ENCODE measurements around the gene MTFR1L. TPM values are rescaled to one million over a fixed set of nuclear protein-coding genes. Genes with fewer than 3 reads are reported as not detected.
A peak's percentile ranks its signal among the peaks of the same experiment; 100 is the strongest.

Gene MTFR1L
- 100 to 1,000 TPM; 106 to 150 (median 121) TPM for total RNA-seq
- polyA plus RNA-seq: 10 to 100 TPM; 26.1 to 38.4 (median 36.1) TPM

GRCh38 chr1:25819491-25820246 lies at the start of gene MTFR1L:
TSS of gene MTFR1L (plus strand) at chr1:25819954. CDS start at chr1:25823105, 3,151 bp downstream.
- Histone ChIP-seq H3K36me3 (peaks cover 0 to 31% (median 6%) of the 10 kb centered on the region in 4 donors), H3K9me3 (no peaks in the 10 kb centered on the region), H3K4me3 (peak within 1 kb of the TSS; percentile 78 to 97 (median 92)), H3K27ac (peak within 1 kb of the TSS; percentile 90 to 96 (median 91)), H3K4me1 (peaks cover 2 to 35% (median 29%) of the 10 kb centered on the region in 4 donors), H3K27me3 (no peaks in the 10 kb centered on the region)
- no peak for TF ChIP-seq CTCF (IDR thresholded peaks at IDR 0.05)
- TF ChIP-seq POLR2A (IDR thresholded peaks at IDR 0.05): peak; percentile 81 to 95
- TF ChIP-seq EP300 (IDR thresholded peaks at IDR 0.05): peak in 1 of 4 donors; percentile 18
- peak; percentile 90 to 98 (median 96) for TF ChIP-seq POLR2AphosphoS5 (IDR thresholded peaks at IDR 0.05)
- WGBS, 2 donors: 1% methylated on average over 64 of the region's 64 CpGs
- intact Hi-C loops (cut with DNase I): loop anchor here (1.0 to 10.0 kb wide), 3 partner anchors 57 to 575 kb away; partner anchors contain the start of genes PAFAH2 and RSRP1
- DNase-seq: peak; percentile 92

DNA sequence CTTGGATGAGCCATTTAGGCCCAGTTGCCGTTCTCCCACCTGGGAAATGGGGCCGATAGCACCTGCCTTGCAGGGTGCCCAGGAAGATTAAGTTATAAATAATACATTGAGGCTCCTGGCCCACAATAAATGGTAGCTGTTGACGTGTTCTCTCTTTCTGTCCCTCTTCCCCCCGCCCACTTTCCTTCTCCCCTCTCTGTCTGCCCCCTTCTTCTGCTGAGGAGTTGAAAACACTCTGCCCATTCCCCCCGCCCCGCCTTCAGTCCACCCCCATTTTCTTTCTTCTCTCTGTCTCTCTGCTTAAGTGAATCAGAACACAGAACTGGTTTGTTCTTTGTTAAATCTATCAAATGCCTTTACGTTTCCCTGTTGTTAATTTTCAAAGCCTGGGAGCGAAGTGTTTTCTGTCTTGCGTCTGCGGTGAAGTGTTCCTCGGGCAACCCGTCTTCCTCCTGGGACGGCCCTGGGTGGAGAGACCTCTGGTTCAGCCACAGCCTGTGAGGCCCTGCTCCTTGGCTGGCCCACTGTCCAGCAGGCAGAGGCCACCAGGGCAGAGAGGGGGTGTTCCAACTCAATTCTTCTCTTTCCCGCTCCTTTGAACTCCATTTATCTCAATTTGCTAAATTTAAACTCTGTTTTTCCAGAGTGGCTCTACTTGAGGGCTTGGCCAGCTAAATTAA lies 49.1 kb upstream of the MTFR1L start:
- Histone ChIP-seq H3K9me3 (no peaks in the 10 kb centered on the region), H3K27me3 (no peaks in the 10 kb centered on the region), H3K4me3 (no peak overlapping the region), H3K4me1 (peaks cover 0 to 48% (median 19%) of the 10 kb centered on the region in 4 donors), H3K36me3 (peaks cover 0 to 7% (median 2%) of the 10 kb centered on the region in 4 donors), H3K27ac (peak overlapping the region in 3 of 4 donors; percentile 17 to 69 (median 47))
- intact Hi-C loops (cut with DNase I): no loop called here
- TF ChIP-seq POLR2A (IDR thresholded peaks at IDR 0.05) (no peak), CTCF (IDR thresholded peaks at IDR 0.05) (no peak), POLR2AphosphoS5 (IDR thresholded peaks at IDR 0.05) (no peak), EP300 (IDR thresholded peaks at IDR 0.05) (no peak)
- 70 to 87% methylated on average over 14 of the region's 14 CpGs for WGBS, 2 donors
- no peak for DNase-seq

DNA sequence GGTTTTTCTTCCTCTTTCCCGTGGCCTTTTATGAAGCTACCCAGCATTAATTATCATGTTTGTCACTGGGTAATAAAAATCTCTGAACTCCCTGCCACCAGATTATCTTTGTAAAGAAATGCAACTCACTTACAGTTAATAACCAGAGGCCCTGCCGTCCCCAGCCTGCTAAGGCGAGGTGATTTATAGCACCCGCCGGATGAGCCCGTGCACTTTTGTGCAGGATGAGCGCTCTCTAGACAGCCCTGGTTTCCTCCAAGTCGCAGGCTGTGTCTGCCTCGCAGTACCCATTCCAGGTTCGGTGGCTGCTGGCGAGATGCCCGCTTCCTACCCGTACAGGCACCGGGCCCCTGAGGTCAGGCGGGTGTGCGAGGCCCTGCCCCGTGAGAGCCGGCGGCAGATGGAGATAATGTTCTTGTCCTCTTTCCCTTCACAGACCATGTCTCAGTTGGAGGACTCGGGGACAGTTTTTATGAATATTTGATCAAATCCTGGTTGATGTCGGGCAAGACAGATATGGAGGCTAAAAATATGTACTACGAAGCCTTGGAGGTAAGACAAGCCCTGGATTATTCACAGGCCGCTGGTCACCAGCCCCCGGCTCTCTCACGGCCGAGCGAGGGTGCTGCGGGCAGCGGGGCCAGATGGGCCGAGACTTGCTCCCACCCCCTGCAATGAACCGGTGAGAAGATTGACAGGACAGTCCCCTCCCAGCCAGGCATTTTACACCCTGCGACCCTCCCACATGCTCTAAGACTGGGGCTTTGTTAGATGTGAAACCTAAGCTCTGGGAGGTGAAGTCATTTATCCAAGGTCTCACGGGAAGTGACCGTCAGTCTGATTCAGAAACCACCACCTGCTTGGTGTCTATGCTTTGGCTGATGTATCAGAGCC lies 48.3 kb upstream of the MTFR1L start:
- H3K4me3 ChIP-seq: no peak overlapping the region
- peak overlapping the region; percentile 17 to 69 (median 40) for H3K27ac ChIP-seq
- H3K36me3 ChIP-seq: peaks cover 0 to 7% (median 2%) of the 10 kb centered on the region in 4 donors
- TF ChIP-seq CTCF (IDR thresholded peaks at IDR 0.05) (no peak), POLR2AphosphoS5 (IDR thresholded peaks at IDR 0.05) (no peak), POLR2A (IDR thresholded peaks at IDR 0.05) (no peak), EP300 (IDR thresholded peaks at IDR 0.05) (no peak)
- no peak for DNase-seq
- WGBS, 2 donors: 37 to 40% methylated on average over 34 of the region's 34 CpGs
- no peaks in the 10 kb centered on the region for H3K27me3 ChIP-seq
- H3K9me3 ChIP-seq: no peaks in the 10 kb centered on the region
- peaks cover 0 to 48% (median 19%) of the 10 kb centered on the region in 4 donors for H3K4me1 ChIP-seq
- intact Hi-C loops (cut with DNase I): no loop called here

- peaks cover 0 to 7% (median 0%) of the 10 kb centered on the region in 4 donors for H3K36me3 ChIP-seq
- H3K27ac ChIP-seq: no peak overlapping the region
- DNase-seq: no peak
- WGBS, 2 donors: 94 to 97% methylated on average over 5 of the region's 5 CpGs
- H3K4me3 ChIP-seq: no peak overlapping the region
- no peaks in the 10 kb centered on the region for H3K9me3 ChIP-seq
- intact Hi-C loops (cut with DNase I): no loop called here
- H3K27me3 ChIP-seq: no peaks in the 10 kb centered on the region
- peaks cover 0 to 48% (median 19%) of the 10 kb centered on the region in 4 donors for H3K4me1 ChIP-seq
- TF ChIP-seq CTCF (IDR thresholded peaks at IDR 0.05) (no peak), POLR2AphosphoS5 (IDR thresholded peaks at IDR 0.05) (no peak), EP300 (IDR thresholded peaks at IDR 0.05) (no peak), POLR2A (IDR thresholded peaks at IDR 0.05) (no peak)
Observed at GRCh38 chr1:25772164-25772563, 47.6 kb upstream of the MTFR1L start.
